Measurements from ENCODE around the gene AFG1L.

DNA sequence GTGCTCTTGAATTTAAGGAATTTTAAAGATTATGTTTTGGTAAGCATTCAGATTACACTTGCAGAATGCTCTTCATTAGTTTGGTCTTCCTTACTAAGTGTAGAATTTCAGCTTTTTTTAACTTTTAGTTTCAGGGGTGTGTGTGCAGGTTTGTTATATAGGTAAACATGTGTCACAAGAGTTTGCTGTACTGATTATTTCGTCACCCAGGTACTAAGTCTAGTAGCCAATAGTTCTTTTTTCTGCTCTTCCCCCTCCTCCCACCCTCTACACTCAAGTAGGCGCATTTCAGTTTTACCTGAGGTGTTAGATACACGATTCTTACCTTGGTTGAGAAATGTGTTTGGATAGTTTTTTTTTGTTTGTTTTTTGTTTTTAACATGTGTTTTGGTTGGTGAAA lies 68.3 kb downstream of the AFG1L start:
- TF ChIP-seq, protein P1, sequence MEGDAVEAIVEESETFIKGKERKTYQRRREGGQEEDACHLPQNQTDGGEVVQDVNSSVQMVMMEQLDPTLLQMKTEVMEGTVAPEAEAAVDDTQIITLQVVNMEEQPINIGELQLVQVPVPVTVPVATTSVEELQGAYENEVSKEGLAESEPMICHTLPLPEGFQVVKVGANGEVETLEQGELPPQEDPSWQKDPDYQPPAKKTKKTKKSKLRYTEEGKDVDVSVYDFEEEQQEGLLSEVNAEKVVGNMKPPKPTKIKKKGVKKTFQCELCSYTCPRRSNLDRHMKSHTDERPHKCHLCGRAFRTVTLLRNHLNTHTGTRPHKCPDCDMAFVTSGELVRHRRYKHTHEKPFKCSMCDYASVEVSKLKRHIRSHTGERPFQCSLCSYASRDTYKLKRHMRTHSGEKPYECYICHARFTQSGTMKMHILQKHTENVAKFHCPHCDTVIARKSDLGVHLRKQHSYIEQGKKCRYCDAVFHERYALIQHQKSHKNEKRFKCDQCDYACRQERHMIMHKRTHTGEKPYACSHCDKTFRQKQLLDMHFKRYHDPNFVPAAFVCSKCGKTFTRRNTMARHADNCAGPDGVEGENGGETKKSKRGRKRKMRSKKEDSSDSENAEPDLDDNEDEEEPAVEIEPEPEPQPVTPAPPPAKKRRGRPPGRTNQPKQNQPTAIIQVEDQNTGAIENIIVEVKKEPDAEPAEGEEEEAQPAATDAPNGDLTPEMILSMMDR (IDR thresholded peaks at IDR 0.05; ENCODE audit: borderline replicate concordance, extremely low read depth, low read length, poor library complexity, severe bottlenecking), result no peak
- TF ChIP-seq EZH2 (IDR thresholded peaks at IDR 0.05; ENCODE audit: borderline replicate concordance, low read depth, low read length, severe bottlenecking), result no peak
